ENCODE results near the gene MPHOSPH6. TPM values are rescaled to one million over a fixed set of nuclear protein-coding genes. Genes with fewer than 3 reads are reported as not detected.
A peak's percentile ranks its signal among the peaks of the same experiment; 100 is the strongest.
"Not testable (repeated sequence)": the region's sequence is repeated elsewhere in the genome, so short reads cannot be mapped to it uniquely, and the experiment has no call there.

MPHOSPH6 gene
- total RNA-seq, 1 donor from 2014 or later: 7.6 TPM

- ATAC-seq (no peak), DNase-seq (no peak)
- intact Hi-C loops (cut with micrococcal nuclease): no loop called here
Observed at GRCh38 chr16:82177555-82177954, 7.5 kb upstream of the MPHOSPH6 start.

GRCh38 chr16:82176204-82176603, 6.2 kb upstream of the MPHOSPH6 start:
- intact Hi-C loops (cut with micrococcal nuclease): no loop called here
- DNase-seq: no peak
- ATAC-seq: no peak

GRCh38 chr16:82175627-82176026, 5.6 kb upstream of the MPHOSPH6 start:
- intact Hi-C loops (cut with micrococcal nuclease): no loop called here
- ATAC-seq (no peak), DNase-seq (no peak)

GRCh38 chr16:82167670-82168069, 2.4 kb downstream of the MPHOSPH6 start:
- no peak for DNase-seq
- intact Hi-C loops (cut with micrococcal nuclease): no loop called here
- ATAC-seq: no peak

GRCh38 chr16:82160226-82160625, 9.8 kb downstream of the MPHOSPH6 start:
- ATAC-seq: no peak
- intact Hi-C loops (cut with micrococcal nuclease): no loop called here
- no peak for DNase-seq

- DNase-seq: no peak
- no peak for ATAC-seq
- intact Hi-C loops (cut with micrococcal nuclease): no loop called here
Observed at GRCh38 chr16:82157836-82158235, 12.2 kb downstream of the MPHOSPH6 start.

- intact Hi-C loops (cut with micrococcal nuclease): no loop called here
- DNase-seq (no peak), ATAC-seq (no peak)
Observed at GRCh38 chr16:82157534-82157812, 12.6 kb downstream of the MPHOSPH6 start.

GRCh38 chr16:82156761-82157533, 13.1 kb downstream of the MPHOSPH6 start:
- intact Hi-C loops (cut with micrococcal nuclease): no loop called here
- ATAC-seq: peak; percentile 13

GRCh38 chr16:82152641-82153112, 17.3 kb downstream of the MPHOSPH6 start:
- DNase-seq (no peak), ATAC-seq (no peak)
- intact Hi-C loops (cut with micrococcal nuclease): no loop called here

More at GRCh38 chr16:82156761-82157533, 13.1 kb downstream of the MPHOSPH6 start:
- DNase-seq: no peak

- intact Hi-C loops (cut with micrococcal nuclease): no loop called here
- no peak for ATAC-seq
- no peak for DNase-seq
Observed at GRCh38 chr16:82152196-82152595, 17.8 kb downstream of the MPHOSPH6 start.

GRCh38 chr16:82150549-82150948, 19.5 kb downstream of the MPHOSPH6 start:
- intact Hi-C loops (cut with micrococcal nuclease): no loop called here
- ATAC-seq: no peak

GRCh38 chr16:82149536-82149935, 20.5 kb downstream of the MPHOSPH6 start:
- ATAC-seq: no peak
- DNase-seq: no peak
- intact Hi-C loops (cut with micrococcal nuclease): no loop called here

More at GRCh38 chr16:82150549-82150948, 19.5 kb downstream of the MPHOSPH6 start:
- no peak for DNase-seq

GRCh38 chr16:82147546-82147945, 22.5 kb downstream of the MPHOSPH6 start:
- ATAC-seq: no peak
- DNase-seq: no peak
- intact Hi-C loops (cut with micrococcal nuclease): no loop called here

GRCh38 chr16:82146957-82147356, 23.1 kb downstream of the MPHOSPH6 start:
- ATAC-seq: no peak
- intact Hi-C loops (cut with micrococcal nuclease): no loop called here
- no peak for DNase-seq

GRCh38 chr16:82146556-82146955, 23.5 kb downstream of the MPHOSPH6 start:
- ATAC-seq: no peak
- intact Hi-C loops (cut with micrococcal nuclease): no loop called here
- no peak for DNase-seq

GRCh38 chr16:82139286-82139571, 30.8 kb downstream of the MPHOSPH6 start:
- ATAC-seq; intact Hi-C loops (cut with micrococcal nuclease); DNase-seq: not testable (repeated sequence)

- DNase-seq: no peak
- intact Hi-C loops (cut with micrococcal nuclease): no loop called here
- ATAC-seq: no peak
Observed at GRCh38 chr16:82138478-82139285, 31.3 kb downstream of the MPHOSPH6 start.

- DNase-seq (no peak), ATAC-seq (no peak)
- intact Hi-C loops (cut with micrococcal nuclease): no loop called here
Observed at GRCh38 chr16:82137822-82138167, 32.2 kb downstream of the MPHOSPH6 start.

GRCh38 chr16:82136956-82137821, 32.8 kb downstream of the MPHOSPH6 start:
- DNase-seq (no peak), ATAC-seq (no peak)
- intact Hi-C loops (cut with micrococcal nuclease): no loop called here

GRCh38 chr16:82135844-82136243, 34.2 kb downstream of the MPHOSPH6 start:
- ATAC-seq: no peak
- no peak for DNase-seq
- intact Hi-C loops (cut with micrococcal nuclease): no loop called here

Data from left ventricle myocardium superior (tissue), 1 donor.